Measurements from ENCODE around the gene NHLRC3.

- no peak for TF ChIP-seq CTCF (IDR thresholded peaks at IDR 0.05; ENCODE audit: poor library complexity, severe bottlenecking)
- no peak for TF ChIP-seq EZH2 (IDR thresholded peaks at IDR 0.05; ENCODE audit: borderline replicate concordance, insufficient read depth, low read length, poor library complexity, severe bottlenecking)
- TF ChIP-seq SMC3 (conservative IDR thresholded peaks at IDR 0.05; ENCODE audit: poor library complexity) = no peak
- TF ChIP-seq POLR2AphosphoS5 (IDR thresholded peaks at IDR 0.05) = no peak
- TF ChIP-seq, protein P1, sequence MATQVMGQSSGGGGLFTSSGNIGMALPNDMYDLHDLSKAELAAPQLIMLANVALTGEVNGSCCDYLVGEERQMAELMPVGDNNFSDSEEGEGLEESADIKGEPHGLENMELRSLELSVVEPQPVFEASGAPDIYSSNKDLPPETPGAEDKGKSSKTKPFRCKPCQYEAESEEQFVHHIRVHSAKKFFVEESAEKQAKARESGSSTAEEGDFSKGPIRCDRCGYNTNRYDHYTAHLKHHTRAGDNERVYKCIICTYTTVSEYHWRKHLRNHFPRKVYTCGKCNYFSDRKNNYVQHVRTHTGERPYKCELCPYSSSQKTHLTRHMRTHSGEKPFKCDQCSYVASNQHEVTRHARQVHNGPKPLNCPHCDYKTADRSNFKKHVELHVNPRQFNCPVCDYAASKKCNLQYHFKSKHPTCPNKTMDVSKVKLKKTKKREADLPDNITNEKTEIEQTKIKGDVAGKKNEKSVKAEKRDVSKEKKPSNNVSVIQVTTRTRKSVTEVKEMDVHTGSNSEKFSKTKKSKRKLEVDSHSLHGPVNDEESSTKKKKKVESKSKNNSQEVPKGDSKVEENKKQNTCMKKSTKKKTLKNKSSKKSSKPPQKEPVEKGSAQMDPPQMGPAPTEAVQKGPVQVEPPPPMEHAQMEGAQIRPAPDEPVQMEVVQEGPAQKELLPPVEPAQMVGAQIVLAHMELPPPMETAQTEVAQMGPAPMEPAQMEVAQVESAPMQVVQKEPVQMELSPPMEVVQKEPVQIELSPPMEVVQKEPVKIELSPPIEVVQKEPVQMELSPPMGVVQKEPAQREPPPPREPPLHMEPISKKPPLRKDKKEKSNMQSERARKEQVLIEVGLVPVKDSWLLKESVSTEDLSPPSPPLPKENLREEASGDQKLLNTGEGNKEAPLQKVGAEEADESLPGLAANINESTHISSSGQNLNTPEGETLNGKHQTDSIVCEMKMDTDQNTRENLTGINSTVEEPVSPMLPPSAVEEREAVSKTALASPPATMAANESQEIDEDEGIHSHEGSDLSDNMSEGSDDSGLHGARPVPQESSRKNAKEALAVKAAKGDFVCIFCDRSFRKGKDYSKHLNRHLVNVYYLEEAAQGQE (IDR thresholded peaks at IDR 0.05; ENCODE audit: borderline replicate concordance) = no peak
- TF ChIP-seq EP300 (conservative IDR thresholded peaks at IDR 0.05; ENCODE audit: poor library complexity, severe bottlenecking) = no peak
Measured at GRCh38 chr13:39054112-39054511, 15.9 kb downstream of the NHLRC3 start.
